Spleen (tissue), 11 donors: ENCODE measurements around the gene CBFA2T2. TPM values are rescaled to one million over a fixed set of nuclear protein-coding genes. Genes with fewer than 3 reads are reported as not detected.
A peak's percentile ranks its signal among the peaks of the same experiment; 100 is the strongest.
"Not testable (repeated sequence)": the region's sequence is repeated elsewhere in the genome, so short reads cannot be mapped to it uniquely, and the experiment has no call there.

Experiments
- DNase-seq: peaks from one replicate; pipeline ENCODE4 v3.0.0-alpha.2; 2020
- H3K27ac ChIP-seq, 8 donors: fragments of 200-600 bp; sonication (generic) in 7 of 8; 1 replicate in 4 of 8; 2 replicates in 4 of 8; pipeline versions ENCODE4 v1.5.0 to v1.8.0; 2016 to 2021; ENCODE audit warnings: inconsistent platforms in 4 of 8, mild to moderate bottlenecking in 4 of 8, moderate library complexity in 1 of 8
- H3K27me3 ChIP-seq, 7 donors: fragments of 200-600 bp; sonication (generic) in 6 of 7; replicated peaks in 1 of 7; 1 replicate in 4 of 7; 2 replicates in 3 of 7; pipeline versions ENCODE4 v1.5.0 to v1.8.0; 2016 to 2021; ENCODE audit warnings: inconsistent platforms in 3 of 7, mild to moderate bottlenecking in 1 of 7
- H3K36me3 ChIP-seq, 6 donors: fragments of 200-600 bp; sonication (generic) in 5 of 6; 1 replicate in 4 of 6; 2 replicates in 2 of 6; pipeline versions ENCODE4 v1.5.0 to v1.8.0; 2016 to 2021; ENCODE audit warnings: inconsistent platforms in 2 of 6
- H3K4me1 ChIP-seq, 6 donors: fragments of 200-600 bp; sonication (generic) in 5 of 6; 1 replicate in 3 of 6; 2 replicates in 3 of 6; pipeline versions ENCODE4 v1.5.0 to v1.8.0; 2016 to 2021; ENCODE audit warnings: inconsistent platforms in 3 of 6
- H3K4me3 ChIP-seq, 8 donors: fragments of 200-600 bp; sonication (generic) in 7 of 8; 1 replicate in 4 of 8; 2 replicates in 4 of 8; pipeline versions ENCODE4 v1.5.0 to v1.8.0; 2016 to 2021; ENCODE audit warnings: inconsistent platforms in 4 of 8, mild to moderate bottlenecking in 4 of 8, moderate library complexity in 2 of 8
- H3K9me3 ChIP-seq, 8 donors: fragments of 200-600 bp; sonication (generic) in 7 of 8; 1 replicate in 4 of 8; 2 replicates in 4 of 8; pipeline versions ENCODE4 v1.5.0 to v1.8.0; 2016 to 2021; ENCODE audit warnings: inconsistent platforms in 4 of 8
- POLR2A ChIP-seq, 3 donors: fragments of 450-650 bp; IDR thresholded peaks; one replicate each; pipeline ENCODE4 v1.5.1; 2017; ENCODE audit warnings: antibody characterized with exemption in 3 of 3, mild to moderate bottlenecking in 1 of 3
- POLR2AphosphoS5 ChIP-seq, 3 donors: sonication (generic); formaldehyde crosslinking; IDR thresholded peaks; one replicate each; pipeline ENCODE4 v1.5.1; 2017; ENCODE audit warnings: antibody characterized with exemption in 3 of 3
- WGBS, 5 donors: extraction: QIAGEN DNeasy Blood & Tissue Kit in 3 of 5; methylation state at CpG; one replicate each; pipeline versions ENCODE4 v1.1.5 to v1.1.7; 2013 to 2018; 5-methylcytosine and 5-hydroxymethylcytosine counted together
- intact Hi-C: fragments of 100-400 bp; cut with DNase I; formaldehyde crosslinking; loops from one replicate; pipeline ENCODE4 v1.15.0; 2023; ENCODE audit warnings: low total_unique reads
- polyA plus RNA-seq, 3 donors: library from polyadenylated mRNA; stranded (reverse); fragments of 200-250 nt; gene quantifications; one replicate each; pipeline ENCODE4 v1.2.1, GENCODE V29; 2013
- total RNA-seq, 7 donors: library from RNA; depleted of rRNA in 3 of 7; stranded (reverse); fragments of >200 nt in 3 of 7; fragmentation: NEBNext Ultra II Directional in 4 of 7; extraction: Animal tissue kit (Norgen Biotek cat#: 25700) in 4 of 7; gene quantifications; one replicate each; pipeline versions ENCODE4 v1.1.0 to v1.2.1, GENCODE V29; 2016 to 2021
- TF ChIP-seq, protein P1 (sequence below), 11 experiments: fragments of 200-600 bp in 7 of 11; fragments of 450-650 bp in 4 of 11; sonication (generic) in 4 of 11; IDR thresholded peaks in 8 of 11; conservative IDR thresholded peaks in 3 of 11; 1 replicate in 7 of 11; 2 replicates in 4 of 11; pipeline versions ENCODE4 v1.4.0 to v1.8.0; 2016 to 2021; ENCODE audit warnings: antibody characterized with exemption in 11 of 11, inconsistent platforms in 4 of 11, mild to moderate bottlenecking in 1 of 11
- donor health status: healthy with polysubstance abuse.
- donor health status: DM: no; HTN: no; CAD: no; lungs with moderate emphysema.
- donor health status: DM: no; HTN: no; CAD: no.
- donor health status: Bipolar disorder and iron deficiency.
- donor health status: healthy.
- donor health status: DM: no; HTN: no; CAD: no.
- donor health status: DM: yes; HTN: yes; CAD: no.

CBFA2T2 gene
- total and polyA plus RNA-seq, 10 donors = 3.3 to 25.4 (median 17.8) TPM

DNA sequence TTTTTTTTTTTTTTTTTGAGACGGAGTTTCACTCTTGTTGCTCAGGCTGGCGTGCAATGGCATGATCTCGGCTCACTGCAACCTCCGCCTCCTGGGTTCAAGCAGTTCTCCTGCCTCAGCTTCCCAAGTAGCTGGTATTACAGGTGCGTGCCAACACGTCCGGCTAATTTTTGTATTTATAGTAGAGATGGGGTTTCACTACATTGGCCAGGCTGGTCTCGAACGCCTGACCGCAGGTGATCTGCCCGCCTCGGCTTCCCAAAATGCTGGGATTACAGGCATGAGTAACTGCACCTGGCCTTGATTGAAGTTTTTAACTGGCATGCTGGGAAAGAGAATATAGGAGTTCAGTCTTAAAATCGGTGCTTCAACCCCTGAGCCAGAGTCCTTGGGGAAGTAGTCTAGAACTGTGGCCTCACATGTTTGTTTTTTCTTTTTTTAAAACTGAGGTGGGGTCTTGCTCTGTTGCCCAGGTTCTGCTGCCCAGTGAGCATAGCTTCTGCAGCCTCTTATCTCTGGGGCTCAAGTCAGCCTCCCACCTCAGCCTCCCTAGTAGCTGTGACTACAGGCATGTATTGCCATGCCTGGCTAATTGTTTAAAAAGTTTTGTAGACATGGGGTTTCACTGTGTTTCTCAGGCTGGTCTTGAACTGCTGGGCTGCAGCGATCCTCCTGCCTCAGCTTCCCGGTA lies 3.3 kb downstream of the CBFA2T2 start:
- intact Hi-C loops = no loop called here

DNA sequence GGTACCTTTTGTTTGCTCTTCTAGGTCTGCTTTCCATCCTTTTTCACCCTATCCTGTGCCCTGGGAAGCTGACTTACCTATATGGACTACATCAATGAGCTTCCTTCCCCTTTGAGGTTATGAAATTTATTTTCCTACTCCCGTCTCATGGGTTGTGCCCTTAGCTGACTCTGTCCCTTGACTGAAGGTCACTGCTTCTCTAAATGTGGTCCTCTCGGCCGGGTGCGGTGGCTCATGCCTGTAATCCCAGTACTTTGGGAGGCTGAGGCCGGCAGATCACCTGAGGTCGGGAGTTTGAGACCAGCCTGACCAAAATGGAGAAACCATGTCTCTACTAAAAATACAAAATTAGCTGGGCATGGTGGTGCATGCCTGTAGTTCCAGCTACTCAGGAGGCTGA lies 6.9 kb downstream of the CBFA2T2 start:
- H3K27me3 ChIP-seq, H3K27ac ChIP-seq, H3K9me3 ChIP-seq, intact Hi-C loops, H3K36me3 ChIP-seq, H3K4me3 ChIP-seq: not testable (repeated sequence)
- peaks cover 0 to 70% (median 19%) of the 10 kb centered on the region in 6 donors for H3K4me1 ChIP-seq
- peak; percentile 43 for DNase-seq
- 68 to 87% (median 81%) methylated on average over 6 of the region's 6 CpGs for WGBS, 5 donors

More for the DNA sequence above, 3.3 kb downstream of the CBFA2T2 start:
- Histone ChIP-seq H3K4me3 (no peak overlapping the region), H3K4me1 (peaks cover 0 to 65% (median 30%) of the 10 kb centered on the region in 6 donors), H3K27ac (no peak overlapping the region), H3K36me3 (no peaks in the 10 kb centered on the region), H3K9me3 (no peaks in the 10 kb centered on the region), H3K27me3 (no peaks in the 10 kb centered on the region)
- peak; percentile 9 for DNase-seq
- 93 to 96% (median 95%) methylated on average over 15 of the region's 15 CpGs for WGBS, 5 donors
- TF ChIP-seq, protein P1, sequence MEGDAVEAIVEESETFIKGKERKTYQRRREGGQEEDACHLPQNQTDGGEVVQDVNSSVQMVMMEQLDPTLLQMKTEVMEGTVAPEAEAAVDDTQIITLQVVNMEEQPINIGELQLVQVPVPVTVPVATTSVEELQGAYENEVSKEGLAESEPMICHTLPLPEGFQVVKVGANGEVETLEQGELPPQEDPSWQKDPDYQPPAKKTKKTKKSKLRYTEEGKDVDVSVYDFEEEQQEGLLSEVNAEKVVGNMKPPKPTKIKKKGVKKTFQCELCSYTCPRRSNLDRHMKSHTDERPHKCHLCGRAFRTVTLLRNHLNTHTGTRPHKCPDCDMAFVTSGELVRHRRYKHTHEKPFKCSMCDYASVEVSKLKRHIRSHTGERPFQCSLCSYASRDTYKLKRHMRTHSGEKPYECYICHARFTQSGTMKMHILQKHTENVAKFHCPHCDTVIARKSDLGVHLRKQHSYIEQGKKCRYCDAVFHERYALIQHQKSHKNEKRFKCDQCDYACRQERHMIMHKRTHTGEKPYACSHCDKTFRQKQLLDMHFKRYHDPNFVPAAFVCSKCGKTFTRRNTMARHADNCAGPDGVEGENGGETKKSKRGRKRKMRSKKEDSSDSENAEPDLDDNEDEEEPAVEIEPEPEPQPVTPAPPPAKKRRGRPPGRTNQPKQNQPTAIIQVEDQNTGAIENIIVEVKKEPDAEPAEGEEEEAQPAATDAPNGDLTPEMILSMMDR (IDR thresholded peaks at IDR 0.05 in 8 of 11, conservative IDR thresholded peaks at IDR 0.05 in 3 of 11) = no peak
- TF ChIP-seq POLR2AphosphoS5 (IDR thresholded peaks at IDR 0.05) = no peak
- TF ChIP-seq POLR2A (IDR thresholded peaks at IDR 0.05) = no peak

DNA sequence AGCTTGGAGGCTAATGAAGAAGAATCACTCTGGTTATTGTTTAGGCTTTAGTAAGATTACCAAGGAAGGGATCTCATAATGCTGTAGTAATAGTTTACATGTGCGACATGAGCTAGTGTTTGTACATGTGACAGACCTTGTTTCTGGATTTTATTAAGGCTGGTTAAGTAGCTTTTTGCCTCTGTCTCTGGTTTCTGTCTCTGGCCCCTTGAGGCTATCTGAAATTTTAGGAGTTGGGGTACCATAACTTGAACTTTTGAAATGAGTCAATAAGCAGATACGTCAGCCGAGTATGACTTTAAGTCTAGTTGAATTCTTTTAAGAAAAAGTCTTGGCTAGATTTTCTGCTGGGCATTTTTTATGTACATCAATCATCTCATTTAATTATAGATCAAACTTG lies 9.5 kb downstream of the CBFA2T2 start:
- no peak for DNase-seq
- H3K4me1 ChIP-seq = peaks cover 0 to 59% (median 13%) of the 10 kb centered on the region in 6 donors
- TF ChIP-seq POLR2A (IDR thresholded peaks at IDR 0.05) (no peak), POLR2AphosphoS5 (IDR thresholded peaks at IDR 0.05) (no peak)
- TF ChIP-seq, protein P1 (IDR thresholded peaks at IDR 0.05 in 8 of 11, conservative IDR thresholded peaks at IDR 0.05 in 3 of 11) = no peak
- no peak overlapping the region for H3K4me3 ChIP-seq
- no peaks in the 10 kb centered on the region for H3K27me3 ChIP-seq
- 66 to 78% (median 70%) methylated on average over 3 of the region's 3 CpGs for WGBS, 5 donors
- no peak overlapping the region for H3K27ac ChIP-seq
- intact Hi-C loops = no loop called here
- no peaks in the 10 kb centered on the region for H3K9me3 ChIP-seq
- H3K36me3 ChIP-seq = no peaks in the 10 kb centered on the region

DNA sequence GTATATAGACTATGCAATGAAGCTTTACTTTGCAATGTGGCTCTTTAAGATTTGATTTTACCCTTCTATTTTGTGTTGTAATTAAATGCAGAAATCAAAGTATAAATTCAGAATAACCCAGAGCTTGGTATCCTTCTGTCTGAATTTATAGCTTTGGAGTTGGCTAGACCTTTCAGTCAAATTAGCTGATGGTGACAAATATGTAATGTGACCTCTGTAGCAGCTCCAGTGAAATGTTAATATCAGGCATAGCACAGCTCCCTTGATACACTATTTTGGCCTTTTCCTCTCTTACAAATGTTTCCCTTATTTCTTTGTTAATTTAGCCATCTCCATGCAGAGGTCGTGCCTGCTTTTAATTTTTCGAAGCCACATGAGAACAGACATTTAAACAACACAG lies 11.1 kb downstream of the CBFA2T2 start:
- intact Hi-C loops = no loop called here
- TF ChIP-seq POLR2A (IDR thresholded peaks at IDR 0.05) = no peak
- TF ChIP-seq, protein P1 (IDR thresholded peaks at IDR 0.05 in 8 of 11, conservative IDR thresholded peaks at IDR 0.05 in 3 of 11) = no peak
- no peak for TF ChIP-seq POLR2AphosphoS5 (IDR thresholded peaks at IDR 0.05)
- Histone ChIP-seq H3K36me3 (no peaks in the 10 kb centered on the region), H3K4me1 (peaks cover 0 to 58% (median 13%) of the 10 kb centered on the region in 6 donors), H3K27ac (no peak overlapping the region), H3K27me3 (no peaks in the 10 kb centered on the region), H3K4me3 (no peak overlapping the region), H3K9me3 (no peaks in the 10 kb centered on the region)
- WGBS, 5 donors = 72 to 92% (median 84%) methylated on average over 2 of the region's 2 CpGs
- DNase-seq = no peak
